Measurements from ENCODE around the gene NFYA. TPM values are rescaled to one million over a fixed set of nuclear protein-coding genes. Genes with fewer than 3 reads are reported as not detected.

The NFYA gene
- total and polyA plus RNA-seq, 7 experiments from 2014 or later: 18.6 to 63.3 (median 35.9) TPM

- Histone ChIP-seq H3K27me3 (ENCODE audit: control insufficient read depth in 2 of 2, insufficient read depth in 2 of 2, low read length in 2 of 2) (no peaks in the 10 kb centered on the region), H3K36me3 (ENCODE audit: control insufficient read depth in 2 of 3, insufficient read depth in 3 of 3, low read length in 3 of 3) (peaks cover 0 to 6% (median 0%) of the 10 kb centered on the region in 3 experiments), H3K4me1 (ENCODE audit: control insufficient read depth in 2 of 2, insufficient read depth in 2 of 2, low read length in 2 of 2) (no peaks in the 10 kb centered on the region), H3K27ac (ENCODE audit: low read depth, low read length) (no peak overlapping the region), H3K9me3 (ENCODE audit: control insufficient read depth in 2 of 3, low read length in 3 of 3) (no peaks in the 10 kb centered on the region), H3K4me3 (ENCODE audit: low read length) (no peak overlapping the region)
- DNase-seq (no peak), ATAC-seq (no peak)
- peaks cover 0 to 14% (median 0%) of the 10 kb centered on the region in 5 donors for H3K36me3 Mint-ChIP-seq
- H3K27ac Mint-ChIP-seq: no peak overlapping the region
- intact Hi-C loops (cut with micrococcal nuclease): loop anchor here in 1 of 2 donors (10.0 kb wide), 1 partner anchor 1673 kb away; no protein-coding TSS in a partner anchor
- ChIA-PET POLR2A (interaction anchor here (0.6 kb wide), 1 partner anchor 33 kb away, joined by 3 read pairs; no protein-coding TSS in a partner anchor), CTCF (interaction anchor here (1.6 to 3.9 kb wide), 2 partner anchors 10 to 11 kb away, joined by 7 to 29 read pairs; no protein-coding TSS in a partner anchor)
- no peaks in the 10 kb centered on the region for H3K9me3 Mint-ChIP-seq
- no peaks in the 10 kb centered on the region for H3K27me3 Mint-ChIP-seq
- no peak overlapping the region for H3K4me3 Mint-ChIP-seq
- peaks cover 0 to 20% (median 0%) of the 10 kb centered on the region in 7 donors for H3K4me1 Mint-ChIP-seq
These were observed 34.6 kb upstream of the NFYA start for GRCh38 chr6:41038205-41038604.

- POLR2A ChIA-PET: no interaction called here
- intact Hi-C loops (cut with micrococcal nuclease): loop anchor here (1.0 to 10.0 kb wide), 4 partner anchors 11 to 1691 kb away; no protein-coding TSS in a partner anchor
- Mint-ChIP-seq H3K9me3 (no peaks in the 10 kb centered on the region), H3K27ac (peak within 1 kb of the TSS in 2 of 9 donors; percentile 2 to 36), H3K27me3 (no peaks in the 10 kb centered on the region), H3K36me3 (peaks cover 0 to 8% (median 0%) of the 10 kb centered on the region in 5 donors), H3K4me1 (peaks cover 0 to 20% (median 0%) of the 10 kb centered on the region in 7 donors), H3K4me3 (no peak within 1 kb of the TSS)
- H3K36me3 ChIP-seq (ENCODE audit: control insufficient read depth in 2 of 3, insufficient read depth in 3 of 3, low read length in 3 of 3): peaks cover 0 to 7% (median 0%) of the 10 kb centered on the region in 3 experiments
- H3K4me3 ChIP-seq (ENCODE audit: low read length): no peak within 1 kb of the TSS
- H3K4me1 ChIP-seq (ENCODE audit: control insufficient read depth in 2 of 2, insufficient read depth in 2 of 2, low read length in 2 of 2): no peaks in the 10 kb centered on the region
- DNase-seq (peak; percentile 11 to 57 (median 50)), ATAC-seq (peak; percentile 77)
- no peak within 1 kb of the TSS for H3K27ac ChIP-seq (ENCODE audit: low read depth, low read length)
- no peaks in the 10 kb centered on the region for H3K27me3 ChIP-seq (ENCODE audit: control insufficient read depth in 2 of 2, insufficient read depth in 2 of 2, low read length in 2 of 2)
- CTCF ChIA-PET: interaction anchor here (0.6 to 3.9 kb wide), 8 partner anchors 10 to 1020 kb away, joined by 3 to 29 read pairs (median 5); no protein-coding TSS in a partner anchor
- H3K9me3 ChIP-seq (ENCODE audit: control insufficient read depth in 2 of 3, low read length in 3 of 3): no peaks in the 10 kb centered on the region
These were observed 33.4 kb upstream of the NFYA start, which contains the start of gene UNC5CL for GRCh38 chr6:41039060-41039998. Gene UNC5CL (minus strand): TSS chr6:41039221. CDS start chr6:41035074, 4,147 bp downstream.

DNA sequence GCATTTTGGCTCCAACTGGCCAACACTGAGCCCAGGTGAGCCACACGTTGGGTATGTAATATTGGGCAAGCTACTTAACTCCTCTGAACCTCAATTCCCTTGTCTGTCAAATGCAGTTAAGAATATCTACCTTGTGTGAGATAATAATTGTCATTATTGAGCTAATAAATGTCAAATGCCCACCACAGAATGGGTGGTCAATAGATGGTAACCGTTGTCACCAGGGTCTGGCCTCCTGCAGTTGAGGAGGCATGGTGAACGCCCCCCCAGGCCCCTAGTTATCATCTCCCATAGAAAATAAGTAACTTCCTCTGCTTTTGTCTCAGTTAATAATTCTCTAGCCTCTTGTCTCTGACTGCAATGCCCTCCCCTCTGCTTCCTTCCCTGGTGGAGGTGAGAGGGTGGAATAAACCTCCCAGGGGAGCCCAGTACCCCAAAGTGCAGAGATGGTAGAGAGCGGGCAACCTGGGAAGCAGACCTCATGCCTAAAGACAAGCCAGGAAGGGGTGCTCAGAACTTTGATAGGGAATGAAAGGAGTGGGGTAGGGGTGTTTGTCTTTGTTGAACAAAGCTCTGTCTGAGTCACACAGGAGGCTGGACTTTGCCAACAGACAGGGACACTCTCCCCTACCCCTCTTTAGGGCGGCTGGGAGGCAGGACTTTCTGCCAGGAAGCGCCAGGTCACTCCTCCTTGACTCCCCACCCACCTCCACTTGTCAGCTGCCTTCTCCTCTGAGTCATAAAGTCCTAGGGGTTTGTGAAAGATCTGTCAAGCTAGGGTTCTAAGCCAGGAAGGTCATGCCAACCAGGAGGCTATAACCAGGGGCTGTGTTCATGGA, 32.5 kb upstream of the NFYA start:
- H3K36me3 ChIP-seq (ENCODE audit: control insufficient read depth in 2 of 3, insufficient read depth in 3 of 3, low read length in 3 of 3): peaks cover 0 to 7% (median 0%) of the 10 kb centered on the region in 3 experiments
- peak in 1 of 9 donors; percentile 28 for DNase-seq
- no peak overlapping the region for H3K4me3 ChIP-seq (ENCODE audit: low read length)
- H3K27ac ChIP-seq (ENCODE audit: low read depth, low read length): no peak overlapping the region
- Mint-ChIP-seq H3K4me3 (peak overlapping the region in 1 of 10 donors; percentile 18), H3K27me3 (no peaks in the 10 kb centered on the region), H3K36me3 (peaks cover 0 to 8% (median 0%) of the 10 kb centered on the region in 5 donors), H3K4me1 (peaks cover 0 to 20% (median 0%) of the 10 kb centered on the region in 7 donors), H3K9me3 (no peaks in the 10 kb centered on the region), H3K27ac (peak overlapping the region in 2 of 9 donors; percentile 36 to 67)
- POLR2A ChIA-PET: no interaction called here
- intact Hi-C loops (cut with micrococcal nuclease): no loop called here
- no peaks in the 10 kb centered on the region for H3K4me1 ChIP-seq (ENCODE audit: control insufficient read depth in 2 of 2, insufficient read depth in 2 of 2, low read length in 2 of 2)
- no peak for ATAC-seq
- CTCF ChIA-PET: interaction anchor here (0.6 to 3.9 kb wide), 6 partner anchors 12 to 142 kb away, joined by 3 to 29 read pairs (median 5); no protein-coding TSS in a partner anchor
- H3K9me3 ChIP-seq (ENCODE audit: control insufficient read depth in 2 of 3, low read length in 3 of 3): no peaks in the 10 kb centered on the region
- H3K27me3 ChIP-seq (ENCODE audit: control insufficient read depth in 2 of 2, insufficient read depth in 2 of 2, low read length in 2 of 2): no peaks in the 10 kb centered on the region

DNA sequence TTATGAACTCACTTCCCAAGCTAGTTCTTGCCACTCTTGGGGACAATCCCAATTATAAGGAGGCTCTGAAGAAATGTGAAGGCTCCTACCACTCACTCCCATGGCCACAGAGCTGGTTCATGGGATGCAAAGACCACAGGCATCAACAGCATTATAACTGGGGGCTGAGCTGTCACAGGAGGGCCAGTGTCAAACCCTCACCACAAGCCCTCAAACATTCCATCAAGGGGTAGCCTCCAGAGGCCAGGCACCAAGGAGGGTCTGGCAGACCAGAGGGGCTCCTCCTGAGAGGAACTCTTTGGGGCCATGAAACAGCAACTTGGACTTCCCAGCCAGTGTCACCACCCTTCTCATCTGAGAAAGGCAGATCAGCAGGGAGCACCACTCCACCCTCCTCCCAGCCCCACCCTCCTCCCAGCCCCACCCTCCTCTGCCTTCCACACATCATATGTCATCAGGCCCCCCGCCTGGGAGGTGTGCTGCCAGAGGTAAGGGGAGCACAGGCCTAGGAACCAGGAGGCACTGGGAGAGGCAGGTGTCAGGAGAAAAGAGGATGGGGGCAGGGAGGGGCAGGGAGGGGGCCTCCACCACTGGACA, 31.7 kb upstream of the NFYA start:
- H3K4me1 Mint-ChIP-seq: peaks cover 0 to 20% (median 0%) of the 10 kb centered on the region in 7 donors
- Histone ChIP-seq H3K27ac (ENCODE audit: low read depth, low read length) (no peak overlapping the region), H3K4me3 (ENCODE audit: low read length) (no peak overlapping the region), H3K9me3 (ENCODE audit: control insufficient read depth in 2 of 3, low read length in 3 of 3) (no peaks in the 10 kb centered on the region), H3K4me1 (ENCODE audit: control insufficient read depth in 2 of 2, insufficient read depth in 2 of 2, low read length in 2 of 2) (no peaks in the 10 kb centered on the region), H3K27me3 (ENCODE audit: control insufficient read depth in 2 of 2, insufficient read depth in 2 of 2, low read length in 2 of 2) (no peaks in the 10 kb centered on the region), H3K36me3 (ENCODE audit: control insufficient read depth in 2 of 3, insufficient read depth in 3 of 3, low read length in 3 of 3) (peaks cover 0 to 7% (median 0%) of the 10 kb centered on the region in 3 experiments)
- no peak overlapping the region for H3K4me3 Mint-ChIP-seq
- no peak overlapping the region for H3K27ac Mint-ChIP-seq
- no peaks in the 10 kb centered on the region for H3K9me3 Mint-ChIP-seq
- ChIA-PET POLR2A (no interaction called here), CTCF (interaction anchor here (0.6 to 3.9 kb wide), 4 partner anchors 13 to 27 kb away, joined by 3 to 29 read pairs (median 6); no protein-coding TSS in a partner anchor)
- peaks cover 0 to 8% (median 0%) of the 10 kb centered on the region in 5 donors for H3K36me3 Mint-ChIP-seq
- ATAC-seq (no peak), DNase-seq (no peak)
- H3K27me3 Mint-ChIP-seq: no peaks in the 10 kb centered on the region
- intact Hi-C loops (cut with micrococcal nuclease): no loop called here

- Histone ChIP-seq H3K27me3 (ENCODE audit: control insufficient read depth in 2 of 2, insufficient read depth in 2 of 2, low read length in 2 of 2) (no peaks in the 10 kb centered on the region), H3K4me3 (ENCODE audit: low read length) (no peak within 1 kb of the TSS), H3K9me3 (ENCODE audit: control insufficient read depth in 2 of 3, low read length in 3 of 3) (no peaks in the 10 kb centered on the region), H3K27ac (ENCODE audit: low read depth, low read length) (no peak within 1 kb of the TSS), H3K4me1 (ENCODE audit: control insufficient read depth in 2 of 2, insufficient read depth in 2 of 2, low read length in 2 of 2) (no peaks in the 10 kb centered on the region), H3K36me3 (ENCODE audit: control insufficient read depth in 2 of 3, insufficient read depth in 3 of 3, low read length in 3 of 3) (peaks cover 0 to 7% (median 0%) of the 10 kb centered on the region in 3 experiments)
- no peak for ATAC-seq
- Mint-ChIP-seq H3K4me1 (peaks cover 0 to 20% (median 0%) of the 10 kb centered on the region in 7 donors), H3K9me3 (no peaks in the 10 kb centered on the region), H3K27me3 (no peaks in the 10 kb centered on the region), H3K4me3 (no peak within 1 kb of the TSS), H3K36me3 (peaks cover 0 to 15% (median 0%) of the 10 kb centered on the region in 5 donors), H3K27ac (peak within 1 kb of the TSS in 1 of 9 donors; percentile 16)
- ChIA-PET POLR2A (no interaction called here), CTCF (interaction anchor here (1.2 kb wide), 1 partner anchor 24 kb away, joined by 4 read pairs; no protein-coding TSS in a partner anchor)
- intact Hi-C loops (cut with micrococcal nuclease): no loop called here
- no peak for DNase-seq
These were observed 30.3 kb upstream of the NFYA start, which contains the start of gene TSPO2 for GRCh38 chr6:41042226-41043055. Gene TSPO2 (plus strand): TSS chr6:41042467. CDS start chr6:41042986, 519 bp downstream.

Measured in naive thymus-derived CD4-positive, alpha-beta T cell (primary cell).